GM08714 (cell line): ENCODE measurements around the gene ATOH7.
"Not testable (repeated sequence)": the region's sequence is repeated elsewhere in the genome, so short reads cannot be mapped to it uniquely, and the experiment has no call there.

Experiments
- H3K4me3 ChIP-seq: fragments of 200-500 bp; sonication (Bioruptor generic); 2 replicates; pipeline ENCODE4 v1.5.1; 2014; ENCODE audit warnings: mild to moderate bottlenecking, low read length, inconsistent platforms
- ZNF274 ChIP-seq: IDR thresholded peaks from 2 replicates; pipeline ENCODE4 v1.6.1; 2012; ENCODE audit warnings: mild to moderate bottlenecking, low read depth, low read length

The ATOH7 gene

DNA sequence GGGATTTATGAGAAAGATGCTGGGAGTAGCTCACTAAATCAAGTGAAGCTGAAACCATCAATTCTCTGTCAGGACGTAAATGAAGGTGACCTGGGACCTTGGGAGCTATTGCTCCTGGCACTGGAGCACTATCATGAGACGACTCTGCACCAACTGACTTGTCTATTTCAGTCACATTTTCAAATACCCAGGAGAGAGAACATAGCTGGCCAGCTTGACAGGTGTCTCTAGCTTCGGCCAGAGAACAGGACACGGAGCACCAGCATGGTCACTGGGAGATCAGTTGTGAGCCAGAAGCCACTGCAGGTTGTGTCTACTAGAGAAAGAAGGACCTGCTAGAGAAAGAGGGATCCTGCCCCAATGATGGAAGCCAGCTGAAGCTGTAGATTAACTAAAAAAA, 17.4 kb upstream of the ATOH7 start:
- no peak for TF ChIP-seq ZNF274

DNA sequence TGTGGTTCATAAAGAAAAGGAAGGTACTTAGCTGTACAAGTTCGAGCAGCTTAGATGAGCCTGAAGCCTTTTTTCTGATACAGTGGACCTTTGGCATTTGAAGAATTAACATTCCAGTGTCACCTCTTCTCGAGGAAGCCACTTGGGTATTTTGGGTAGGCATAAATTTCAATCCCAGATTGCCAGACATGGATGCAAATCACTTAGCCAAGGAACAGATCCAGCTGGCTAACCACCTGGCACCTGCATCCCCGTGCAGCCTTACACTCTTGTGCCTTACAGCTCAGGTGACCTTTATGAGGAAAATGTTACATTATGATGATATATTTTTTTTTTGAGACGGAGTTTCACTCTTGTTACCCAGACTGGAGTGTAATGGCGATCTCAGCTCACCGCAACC, 16.0 kb upstream of the ATOH7 start:
- H3K4me3 ChIP-seq = no peak overlapping the region
- no peak for TF ChIP-seq ZNF274

More for the DNA sequence above, 17.4 kb upstream of the ATOH7 start:
- H3K4me3 ChIP-seq = no peak overlapping the region

DNA sequence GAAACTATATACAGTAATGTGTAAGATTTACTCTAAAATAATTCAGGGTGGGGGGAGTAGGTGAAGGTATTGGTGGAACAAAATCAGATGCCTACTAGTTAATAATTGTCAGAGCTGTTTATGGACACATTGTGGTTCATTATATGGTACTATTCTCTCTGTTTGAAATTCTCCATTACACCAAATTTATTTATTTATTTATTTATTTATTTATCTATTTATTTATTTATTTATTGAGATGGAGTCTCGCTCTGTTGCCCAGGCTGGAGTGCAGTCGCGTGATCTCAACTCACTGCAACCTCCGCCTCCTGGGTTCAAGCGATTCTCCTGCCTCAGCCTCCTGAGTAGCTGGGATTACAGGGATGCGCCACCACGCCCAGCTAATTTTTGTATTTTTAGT, 14.5 kb upstream of the ATOH7 start:
- not testable (repeated sequence) for H3K4me3 ChIP-seq

DNA sequence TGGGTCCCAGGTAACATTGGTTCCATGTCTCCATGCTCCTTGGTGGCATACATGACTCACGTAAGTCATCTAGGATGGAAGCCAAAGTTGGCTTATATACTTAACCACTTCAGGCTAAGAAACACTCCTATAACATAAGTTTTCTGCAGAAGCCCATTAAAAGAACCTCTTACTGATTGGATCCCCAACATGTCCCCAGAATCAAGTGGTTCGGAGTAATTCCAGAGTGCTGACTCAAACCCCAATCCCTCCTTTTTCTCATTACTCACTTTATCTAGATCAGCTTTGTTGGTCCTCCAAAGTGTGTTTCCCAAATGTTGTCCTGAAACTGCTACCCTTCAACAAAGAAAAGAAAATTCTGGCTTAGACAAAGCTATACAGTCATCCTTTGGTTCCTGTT, 10.1 kb upstream of the ATOH7 start:
- no peak for TF ChIP-seq ZNF274
- H3K4me3 ChIP-seq = no peak overlapping the region

DNA sequence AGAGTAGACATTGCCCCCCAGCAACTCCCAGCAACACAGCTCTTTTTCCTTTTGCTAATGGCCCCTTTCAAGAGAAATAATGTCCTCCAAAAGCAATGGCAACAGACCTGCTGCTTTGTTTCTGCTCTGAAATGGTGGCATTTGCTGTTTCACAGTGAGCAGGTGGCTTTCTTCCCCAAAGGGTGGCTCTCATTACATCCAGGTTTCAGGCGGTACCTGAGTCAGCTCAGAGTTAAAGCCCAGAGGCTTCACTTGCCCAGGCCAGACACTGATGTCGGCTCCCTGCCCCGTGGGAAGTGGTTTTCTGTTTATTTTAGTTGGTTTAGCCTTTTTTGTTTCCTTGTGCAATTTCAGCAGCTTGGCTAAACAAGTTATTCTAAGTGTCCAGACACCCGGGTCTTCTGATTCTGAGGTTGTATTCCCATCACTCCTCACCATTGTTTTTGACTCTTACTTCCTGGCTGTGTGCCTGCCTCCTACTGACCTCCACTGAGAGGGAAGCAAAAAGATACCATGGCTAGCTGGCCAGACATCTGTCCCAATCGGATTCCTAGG, 7.8 kb upstream of the ATOH7 start:
- no peak overlapping the region for H3K4me3 ChIP-seq
- TF ChIP-seq ZNF274 = no peak

DNA sequence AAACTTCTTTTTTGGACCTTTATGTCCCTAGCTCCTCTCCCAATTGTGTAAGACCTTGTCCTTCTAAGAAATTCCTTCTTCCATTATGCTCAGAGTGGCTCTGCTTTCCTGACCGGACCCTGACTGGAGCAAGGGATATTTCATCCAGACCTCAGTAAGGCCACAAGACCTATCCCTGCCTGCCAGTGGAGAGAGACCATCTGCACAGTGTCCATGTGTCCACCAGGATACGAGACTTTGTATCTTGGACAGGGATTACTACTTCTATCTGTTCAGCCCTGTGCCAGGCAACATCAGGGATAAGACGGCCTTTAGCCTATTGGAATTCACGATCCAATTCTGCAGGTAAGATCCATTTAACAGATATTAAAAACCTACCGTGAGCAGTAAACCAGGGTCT, 7.2 kb upstream of the ATOH7 start:
- no peak overlapping the region for H3K4me3 ChIP-seq
- no peak for TF ChIP-seq ZNF274

DNA sequence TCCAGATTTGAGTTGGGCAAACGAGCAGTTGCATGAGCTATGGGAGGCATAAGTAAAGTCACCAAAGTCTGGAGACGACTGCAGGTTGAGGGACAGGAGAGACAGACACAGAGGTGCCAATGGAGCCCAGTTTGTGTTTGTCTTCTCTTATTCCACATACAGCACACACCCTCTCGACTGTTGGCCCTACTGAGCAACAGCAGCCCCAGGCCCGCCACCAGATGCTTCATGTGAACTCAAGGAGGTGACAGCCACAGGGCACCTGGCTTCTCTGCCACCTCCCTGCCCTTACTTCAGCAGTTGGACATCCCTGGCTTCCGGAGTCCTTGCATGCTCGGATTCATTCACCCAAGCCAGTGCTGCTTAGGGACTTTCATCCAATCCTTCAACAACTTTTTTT, 6.5 kb upstream of the ATOH7 start:
- H3K4me3 ChIP-seq = no peak overlapping the region
- TF ChIP-seq ZNF274 = no peak

DNA sequence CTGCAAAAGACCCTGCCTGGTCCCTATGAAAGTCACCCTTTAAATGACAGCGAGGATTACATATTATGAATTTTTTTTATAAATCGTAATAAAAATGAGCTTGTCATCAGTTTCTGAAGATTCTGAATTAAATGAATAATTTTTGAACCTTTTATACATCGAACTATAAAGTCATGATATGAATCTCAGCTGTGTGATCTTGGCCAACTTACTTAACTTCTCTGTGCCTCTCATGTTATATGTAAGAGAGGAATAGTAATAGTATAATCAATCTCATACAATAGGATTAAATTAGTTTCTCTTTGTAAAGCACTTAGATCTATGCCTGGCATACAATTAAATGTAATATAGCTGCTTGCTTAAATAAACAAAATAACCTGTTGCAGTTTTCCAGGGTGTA, 5.3 kb upstream of the ATOH7 start:
- H3K4me3 ChIP-seq = no peak overlapping the region
- no peak for TF ChIP-seq ZNF274

DNA sequence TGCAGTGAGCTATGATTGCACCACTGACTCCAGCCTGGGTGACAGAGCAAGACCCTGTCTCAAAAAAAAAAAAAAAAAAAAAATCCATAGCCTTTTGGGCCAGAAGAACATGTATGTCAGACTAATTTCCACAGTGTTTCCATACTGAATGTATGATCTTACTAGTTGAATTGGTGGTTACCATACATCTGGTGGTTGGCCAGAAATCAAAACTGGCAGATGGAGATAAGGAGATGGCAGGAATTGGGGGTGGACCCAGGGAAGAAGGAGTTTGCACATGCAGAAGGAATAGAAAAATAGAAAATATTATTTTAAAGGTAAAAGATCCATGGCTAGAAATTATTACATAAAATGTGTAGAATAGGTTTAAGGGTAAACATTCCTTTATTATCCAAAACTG, 3.7 kb upstream of the ATOH7 start:
- no peak for TF ChIP-seq ZNF274
- H3K4me3 ChIP-seq = no peak overlapping the region

DNA sequence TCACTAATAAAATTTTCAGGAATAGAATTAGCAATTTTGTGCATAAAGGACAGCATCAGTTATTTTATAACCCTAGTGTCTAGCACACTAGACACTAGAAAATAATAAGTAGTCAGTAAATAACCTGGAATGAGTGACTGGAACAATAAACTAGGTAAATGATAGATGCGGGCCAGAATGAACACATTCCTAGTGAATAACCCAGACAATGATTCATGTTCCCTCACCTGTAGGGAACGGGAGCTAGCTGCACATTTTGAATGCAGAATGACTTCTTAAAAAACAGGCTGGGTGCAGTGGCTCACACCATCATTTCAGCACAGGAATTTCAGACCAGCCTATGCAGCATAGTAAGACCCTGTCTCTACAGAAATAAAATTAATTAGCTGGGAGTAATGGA, 3.2 kb upstream of the ATOH7 start:
- TF ChIP-seq ZNF274 = no peak

DNA sequence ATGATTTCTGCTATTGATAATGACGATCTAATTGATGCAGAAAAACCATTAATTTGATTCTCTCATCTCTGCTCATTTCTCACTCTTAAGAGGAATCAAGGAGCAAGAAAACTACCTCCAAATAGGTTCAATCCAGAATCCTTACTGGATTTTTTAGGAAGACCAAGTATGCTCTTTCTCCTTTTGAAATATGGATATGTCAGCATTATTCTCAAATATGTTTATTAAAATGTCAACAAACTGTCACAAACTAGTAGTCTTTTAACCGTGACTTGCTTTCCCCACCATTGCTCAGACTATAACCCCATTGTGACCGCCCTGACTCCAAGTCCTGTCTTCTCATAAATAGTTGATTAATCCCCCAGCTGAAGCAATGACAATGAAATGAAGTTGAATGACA, 1.1 kb upstream of the ATOH7 start:
- H3K4me3 ChIP-seq = no peak overlapping the region
- TF ChIP-seq ZNF274 = no peak

More for the DNA sequence above, 3.2 kb upstream of the ATOH7 start:
- no peak overlapping the region for H3K4me3 ChIP-seq

DNA sequence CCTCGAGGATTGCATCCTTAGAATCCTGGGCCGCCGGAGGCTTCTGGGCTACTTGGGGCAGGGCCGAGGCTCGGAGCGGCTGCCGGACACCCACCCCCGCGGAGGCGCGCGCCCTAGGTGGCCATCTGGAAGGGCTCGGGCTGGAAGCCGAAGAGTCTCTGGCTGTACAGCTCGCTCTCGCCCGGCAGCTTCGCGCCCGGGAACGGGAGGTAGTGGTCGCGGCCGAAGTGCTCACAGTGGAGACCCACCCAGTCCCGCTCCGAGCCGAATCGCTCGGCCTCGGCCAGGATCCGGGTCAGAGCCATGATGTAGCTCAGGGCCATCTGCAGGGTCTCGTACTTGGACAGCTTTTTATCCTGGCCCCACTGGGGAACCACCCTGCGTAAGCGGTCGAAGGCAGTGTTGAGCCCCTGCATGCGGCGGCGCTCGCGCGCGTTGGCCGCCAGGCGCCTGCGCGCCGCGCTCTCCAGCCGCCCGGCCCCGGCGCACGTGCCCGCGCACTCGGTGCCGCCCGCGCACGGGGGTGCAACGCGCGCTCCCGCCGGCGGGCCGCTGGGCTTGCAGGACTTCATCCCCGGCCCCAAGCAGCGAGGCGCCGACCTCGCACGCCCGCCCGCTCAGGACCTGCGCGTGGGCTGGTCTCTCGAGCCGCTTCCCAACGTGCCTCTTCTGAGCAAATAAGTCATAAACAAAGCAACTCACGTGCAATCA, 652 bp downstream of the ATOH7 start:
- no peak for TF ChIP-seq ZNF274
- peak overlapping the region; percentile 66; the same call in 1 of the 2 replicates for H3K4me3 ChIP-seq

DNA sequence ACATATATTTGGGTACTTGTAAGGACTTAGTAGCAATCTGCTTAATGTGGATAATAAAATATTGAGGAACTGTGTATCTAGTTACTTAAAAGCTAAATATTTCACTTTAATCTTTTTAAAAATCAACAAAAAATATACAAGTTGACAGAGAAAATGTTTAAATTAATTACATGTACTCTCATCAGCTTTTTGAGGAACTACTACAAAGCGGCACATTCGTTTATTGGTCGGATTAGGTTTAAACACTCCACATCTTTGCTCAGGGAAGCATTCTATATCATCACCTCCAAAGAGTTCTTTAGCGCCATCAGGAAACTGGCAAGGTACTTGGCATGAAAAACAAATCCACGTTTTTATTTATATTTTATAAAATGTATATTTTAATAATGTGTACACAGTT, 1.6 kb downstream of the ATOH7 start:
- H3K4me3 ChIP-seq = no peak overlapping the region
- TF ChIP-seq ZNF274 = no peak

DNA sequence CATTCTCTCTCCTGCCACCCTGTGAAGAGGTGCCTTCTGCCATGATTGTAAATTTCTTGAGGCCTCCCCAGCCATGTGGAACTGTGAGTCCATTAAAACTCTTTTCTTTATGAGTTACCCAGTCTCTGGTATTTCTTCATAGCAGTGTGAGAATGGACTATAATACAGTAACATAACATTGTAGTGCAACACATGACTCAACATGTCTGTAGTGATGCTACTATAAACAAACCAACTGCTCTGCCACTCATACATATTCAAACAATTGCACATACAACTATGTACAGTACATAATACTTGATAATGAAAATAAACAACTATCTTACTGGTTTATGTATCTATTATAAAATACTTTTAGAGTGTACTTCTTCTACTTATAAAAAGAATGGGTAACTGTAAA, 7.1 kb downstream of the ATOH7 start:
- H3K4me3 ChIP-seq = no peak overlapping the region
- TF ChIP-seq ZNF274 = no peak

DNA sequence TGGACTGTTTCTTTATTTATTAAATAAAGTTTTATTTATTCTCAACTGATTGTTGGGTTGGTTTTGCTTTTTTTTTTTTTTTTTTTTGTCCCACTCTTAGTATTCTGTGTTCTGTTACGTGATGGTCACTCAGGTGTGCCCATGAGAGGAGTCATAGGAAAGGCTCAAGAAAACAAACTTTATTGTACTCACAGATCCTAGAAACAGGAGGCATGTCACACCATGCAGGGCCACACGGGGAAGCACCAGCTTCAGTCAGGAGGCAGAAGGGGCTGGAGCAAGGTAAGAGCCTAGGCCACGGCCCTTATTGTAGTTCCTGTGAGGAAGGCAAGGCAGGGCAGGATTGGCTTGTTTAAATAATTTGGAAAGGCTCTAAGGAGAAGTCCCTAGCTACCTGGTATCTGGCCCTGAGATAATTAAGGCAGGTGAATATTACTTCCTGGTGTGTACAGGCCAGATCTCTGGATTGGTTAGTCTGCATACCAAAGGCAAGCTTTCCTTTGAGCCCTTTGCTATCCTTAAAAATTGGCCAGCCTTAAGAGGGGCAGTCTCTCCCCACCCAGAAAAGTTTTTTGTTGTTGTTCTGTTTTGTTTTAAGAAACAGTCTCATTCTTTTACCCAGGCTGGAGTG, 8.3 kb downstream of the ATOH7 start:
- no peak for TF ChIP-seq ZNF274
- no peak overlapping the region for H3K4me3 ChIP-seq
